Inflammatory macrophage (primary cell): Measurements from ENCODE around the gene PPFIA1.
A peak's percentile ranks its signal among the peaks of the same experiment; 100 is the strongest.

Experiments
- DNase-seq, 2 donors: peaks; one replicate each; pipeline ENCODE4 v3.0.0-alpha.2; 2020 to 2022
- total RNA-seq, 18 experiments: gene quantifications; one replicate each; lab custom pipeline; 2026; ENCODE audit warnings: mixed read lengths in 6 of 18, inconsistent platforms in 2 of 18; lab: John Stamatoyannopoulos, UW

PPFIA1 gene
- 49.3 to 134 (median 112) reads per million in 18 experiments for total RNA-seq

GRCh38 chr11:70270104-70270876 lies at the start of gene PPFIA1:
TSS of gene PPFIA1 (plus strand) at chr11:70270690. CDS start at chr11:70272173, 1,483 bp downstream.
- peak; percentile 95 to 98 for DNase-seq

GRCh38 chr11:70220920-70221319 lies 49.6 kb upstream of the PPFIA1 start:
- no peak for DNase-seq

- no peak for DNase-seq
Observed at GRCh38 chr11:70225681-70226177, 44.8 kb upstream of the PPFIA1 start.

GRCh38 chr11:70226183-70226582 lies 44.3 kb upstream of the PPFIA1 start:
- no peak for DNase-seq

- no peak for DNase-seq
Observed at GRCh38 chr11:70226967-70227366, 43.5 kb upstream of the PPFIA1 start.

- no peak for DNase-seq
Observed at GRCh38 chr11:70229737-70230136, 40.8 kb upstream of the PPFIA1 start.

GRCh38 chr11:70230151-70230839 lies 40.2 kb upstream of the PPFIA1 start:
- DNase-seq: no peak

GRCh38 chr11:70230840-70231710 lies 39.4 kb upstream of the PPFIA1 start:
- no peak for DNase-seq

- DNase-seq: no peak
Observed at GRCh38 chr11:70233034-70233433, 37.5 kb upstream of the PPFIA1 start.

- no peak for DNase-seq
Observed at GRCh38 chr11:70233511-70233934, 37.0 kb upstream of the PPFIA1 start.

GRCh38 chr11:70233962-70234361 lies 36.5 kb upstream of the PPFIA1 start:
- DNase-seq: no peak

- DNase-seq: no peak
Observed at GRCh38 chr11:70240337-70240736, 30.2 kb upstream of the PPFIA1 start.

- no peak for DNase-seq
Observed at GRCh38 chr11:70241709-70242108, 28.8 kb upstream of the PPFIA1 start.

- no peak for DNase-seq
Observed at GRCh38 chr11:70242885-70243284, 27.6 kb upstream of the PPFIA1 start.

GRCh38 chr11:70243912-70244652 lies 26.4 kb upstream of the PPFIA1 start:
- DNase-seq: no peak

GRCh38 chr11:70244698-70245097 lies 25.8 kb upstream of the PPFIA1 start:
- no peak for DNase-seq

- no peak for DNase-seq
Observed at GRCh38 chr11:70246196-70246595, 24.3 kb upstream of the PPFIA1 start.

GRCh38 chr11:70247042-70247709 lies 23.3 kb upstream of the PPFIA1 start:
- no peak for DNase-seq

- DNase-seq: no peak
Observed at GRCh38 chr11:70247710-70248072, 22.8 kb upstream of the PPFIA1 start.

- DNase-seq: no peak
Observed at GRCh38 chr11:70250876-70251658, 19.4 kb upstream of the PPFIA1 start.
